Measurements from ENCODE around the gene MRPL58.
"Not testable (repeated sequence)": the region's sequence is repeated elsewhere in the genome, so short reads cannot be mapped to it uniquely, and the experiment has no call there.

The MRPL58 gene

GRCh38 chr17:75012346-75013091 lies at the start of gene MRPL58:
Gene MRPL58 (plus strand): TSS chr17:75012670. CDS start chr17:75012687, 17 bp downstream.
- Histone ChIP-seq H3K4me3 (ENCODE audit: low read depth, low read length) (peak within 1 kb of the TSS; percentile 75), H3K27me3 (ENCODE audit: insufficient read depth, low read depth, severe bottlenecking) (no peaks in the 10 kb centered on the region), H3K27ac (peak within 1 kb of the TSS; percentile 90), H3K9me3 (ENCODE audit: severe bottlenecking) (no peaks in the 10 kb centered on the region), H3K36me3 (no peaks in the 10 kb centered on the region; the same call in 1 of the 2 replicates)
- DNase-seq: peak; percentile 93
- TF ChIP-seq CTCF (IDR thresholded peaks at IDR 0.05; ENCODE audit: low read depth, low read length): peak; percentile 64

GRCh38 chr17:74963656-74964055 lies 48.8 kb upstream of the MRPL58 start:
- Histone ChIP-seq H3K27me3 (ENCODE audit: insufficient read depth, low read depth, severe bottlenecking) (no peaks in the 10 kb centered on the region), H3K4me3 (ENCODE audit: low read depth, low read length) (no peak overlapping the region), H3K27ac (no peak overlapping the region), H3K9me3 (ENCODE audit: severe bottlenecking) (no peaks in the 10 kb centered on the region), H3K36me3 (no peaks in the 10 kb centered on the region)
- DNase-seq: no peak
- peak; percentile 59 for TF ChIP-seq CTCF (IDR thresholded peaks at IDR 0.05; ENCODE audit: low read depth, low read length)

- TF ChIP-seq CTCF (IDR thresholded peaks at IDR 0.05; ENCODE audit: low read depth, low read length): no peak
- Histone ChIP-seq H3K9me3 (ENCODE audit: severe bottlenecking) (no peaks in the 10 kb centered on the region), H3K27ac (no peak overlapping the region), H3K36me3 (no peaks in the 10 kb centered on the region), H3K4me3 (ENCODE audit: low read depth, low read length) (no peak overlapping the region), H3K27me3 (ENCODE audit: insufficient read depth, low read depth, severe bottlenecking) (no peaks in the 10 kb centered on the region)
- DNase-seq: no peak
These were observed 48.2 kb upstream of the MRPL58 start for GRCh38 chr17:74964246-74964761.

GRCh38 chr17:74964988-74965622 lies 47.4 kb upstream of the MRPL58 start:
- no peak overlapping the region for H3K27ac ChIP-seq
- H3K4me3 ChIP-seq (ENCODE audit: low read depth, low read length): no peak overlapping the region
- DNase-seq: no peak
- H3K36me3 ChIP-seq: no peaks in the 10 kb centered on the region
- no peaks in the 10 kb centered on the region for H3K9me3 ChIP-seq (ENCODE audit: severe bottlenecking)
- H3K27me3 ChIP-seq (ENCODE audit: insufficient read depth, low read depth, severe bottlenecking): no peaks in the 10 kb centered on the region
- TF ChIP-seq CTCF (IDR thresholded peaks at IDR 0.05; ENCODE audit: low read depth, low read length): no peak

GRCh38 chr17:74968361-74968780 lies 44.1 kb upstream of the MRPL58 start:
- no peaks in the 10 kb centered on the region for H3K36me3 ChIP-seq
- H3K27ac ChIP-seq: no peak overlapping the region
- TF ChIP-seq CTCF (IDR thresholded peaks at IDR 0.05; ENCODE audit: low read depth, low read length): no peak
- no peaks in the 10 kb centered on the region for H3K9me3 ChIP-seq (ENCODE audit: severe bottlenecking)
- no peak for DNase-seq
- H3K27me3 ChIP-seq (ENCODE audit: insufficient read depth, low read depth, severe bottlenecking): peaks cover 8% of the 10 kb centered on the region
- no peak overlapping the region for H3K4me3 ChIP-seq (ENCODE audit: low read depth, low read length)

- H3K4me3 ChIP-seq (ENCODE audit: low read depth, low read length); H3K27ac ChIP-seq; DNase-seq; H3K36me3 ChIP-seq; H3K9me3 ChIP-seq (ENCODE audit: severe bottlenecking): not testable (repeated sequence)
- peaks cover 19% of the 10 kb centered on the region for H3K27me3 ChIP-seq (ENCODE audit: insufficient read depth, low read depth, severe bottlenecking)
These were observed 43.0 kb upstream of the MRPL58 start for GRCh38 chr17:74969501-74969900.
